ENCODE measurements around the gene SLC16A5. TPM values are rescaled to one million over a fixed set of nuclear protein-coding genes. Genes with fewer than 3 reads are reported as not detected.
A peak's percentile ranks its signal among the peaks of the same experiment; 100 is the strongest.

The SLC16A5 gene
- total and polyA plus RNA-seq, 7 donors, result 1.2 to 10.7 (median 5.6) TPM

DNA sequence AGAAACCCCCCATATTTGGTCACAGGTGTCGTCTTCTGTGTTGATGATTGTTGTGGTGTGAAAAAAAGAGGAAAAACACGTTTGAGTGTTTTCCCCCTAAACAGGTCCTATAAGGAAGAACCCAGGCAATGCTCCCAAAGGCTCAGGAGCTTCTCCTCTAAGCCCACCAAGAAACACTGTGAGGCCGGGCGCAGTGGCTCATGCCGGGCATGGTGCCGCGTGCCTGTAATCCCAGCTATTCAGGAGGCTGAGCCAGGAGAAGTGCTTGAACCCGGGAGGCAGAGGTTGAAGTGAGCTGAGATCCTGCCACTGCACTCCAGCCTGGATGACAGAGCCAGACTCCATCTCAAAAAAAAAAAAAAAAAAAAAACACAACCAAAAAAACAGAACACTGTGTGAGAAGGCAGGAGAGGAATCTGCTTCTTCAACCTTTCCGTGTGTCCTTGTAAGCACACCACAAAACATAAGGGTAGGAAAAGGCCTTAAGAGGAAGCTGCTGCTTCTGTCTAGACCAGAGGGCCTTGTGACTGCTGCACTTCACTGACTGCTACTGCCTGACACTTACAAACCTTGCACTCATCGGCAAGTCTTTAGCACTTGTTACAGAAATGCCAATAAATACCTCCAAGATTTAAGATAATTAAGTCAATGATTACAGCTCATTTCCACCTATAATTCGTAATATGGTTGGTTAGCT lies 57.2 kb downstream of the SLC16A5 start:
- TF ChIP-seq, protein P1, sequence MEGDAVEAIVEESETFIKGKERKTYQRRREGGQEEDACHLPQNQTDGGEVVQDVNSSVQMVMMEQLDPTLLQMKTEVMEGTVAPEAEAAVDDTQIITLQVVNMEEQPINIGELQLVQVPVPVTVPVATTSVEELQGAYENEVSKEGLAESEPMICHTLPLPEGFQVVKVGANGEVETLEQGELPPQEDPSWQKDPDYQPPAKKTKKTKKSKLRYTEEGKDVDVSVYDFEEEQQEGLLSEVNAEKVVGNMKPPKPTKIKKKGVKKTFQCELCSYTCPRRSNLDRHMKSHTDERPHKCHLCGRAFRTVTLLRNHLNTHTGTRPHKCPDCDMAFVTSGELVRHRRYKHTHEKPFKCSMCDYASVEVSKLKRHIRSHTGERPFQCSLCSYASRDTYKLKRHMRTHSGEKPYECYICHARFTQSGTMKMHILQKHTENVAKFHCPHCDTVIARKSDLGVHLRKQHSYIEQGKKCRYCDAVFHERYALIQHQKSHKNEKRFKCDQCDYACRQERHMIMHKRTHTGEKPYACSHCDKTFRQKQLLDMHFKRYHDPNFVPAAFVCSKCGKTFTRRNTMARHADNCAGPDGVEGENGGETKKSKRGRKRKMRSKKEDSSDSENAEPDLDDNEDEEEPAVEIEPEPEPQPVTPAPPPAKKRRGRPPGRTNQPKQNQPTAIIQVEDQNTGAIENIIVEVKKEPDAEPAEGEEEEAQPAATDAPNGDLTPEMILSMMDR (IDR thresholded peaks at IDR 0.05), result no peak
- WGBS, 3 donors, result 86 to 90% (median 89%) methylated on average over 11 of the region's 11 CpGs
- Histone ChIP-seq H3K27me3 (ENCODE audit: insufficient read depth in 3 of 3, low read length in 2 of 3) (no peaks in the 10 kb centered on the region), H3K9me3 (no peaks in the 10 kb centered on the region), H3K4me1 (no peaks in the 10 kb centered on the region), H3K27ac (no peak overlapping the region), H3K36me3 (ENCODE audit: insufficient read depth in 1 of 2, low read depth in 1 of 2) (peaks cover 8 to 77% of the 10 kb centered on the region in 2 donors), H3K4me3 (no peak overlapping the region)
- intact Hi-C loops (cut with DNase I), result no loop called here
- ATAC-seq (no peak), DNase-seq (peak in 1 of 2 donors; percentile 20)

DNA sequence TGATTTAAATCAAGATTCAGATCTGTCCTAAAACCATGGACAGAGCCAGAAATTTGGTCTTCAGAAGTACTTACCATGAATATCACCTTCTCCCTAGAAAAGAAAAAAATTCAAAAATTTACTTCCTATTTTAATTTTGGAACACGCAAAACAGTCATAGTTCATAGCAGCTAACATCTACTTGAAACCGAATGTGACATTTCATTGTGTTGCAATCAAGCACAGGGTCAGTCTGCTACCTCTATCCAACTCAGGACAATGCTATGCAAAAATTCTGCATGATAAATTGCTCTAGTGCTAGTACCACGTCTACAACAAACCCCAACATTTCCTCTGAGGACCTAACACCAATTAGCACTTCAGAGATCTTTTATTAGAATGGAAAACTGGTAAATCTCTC lies 58.8 kb downstream of the SLC16A5 start:
- DNase-seq (no peak), ATAC-seq (peak in 1 of 4 donors; percentile 56)
- 77 to 89% (median 84%) methylated on average over 3 of the region's 3 CpGs for WGBS, 3 donors
- no peaks in the 10 kb centered on the region for H3K4me1 ChIP-seq
- intact Hi-C loops (cut with DNase I), result no loop called here
- H3K27ac ChIP-seq, result no peak overlapping the region
- H3K27me3 ChIP-seq (ENCODE audit: insufficient read depth in 3 of 3, low read length in 2 of 3), result no peaks in the 10 kb centered on the region
- no peaks in the 10 kb centered on the region for H3K9me3 ChIP-seq
- H3K4me3 ChIP-seq, result no peak overlapping the region
- peaks cover 8 to 63% of the 10 kb centered on the region in 2 donors for H3K36me3 ChIP-seq (ENCODE audit: insufficient read depth in 1 of 2, low read depth in 1 of 2)
- TF ChIP-seq, protein P1 (IDR thresholded peaks at IDR 0.05), result no peak

DNA sequence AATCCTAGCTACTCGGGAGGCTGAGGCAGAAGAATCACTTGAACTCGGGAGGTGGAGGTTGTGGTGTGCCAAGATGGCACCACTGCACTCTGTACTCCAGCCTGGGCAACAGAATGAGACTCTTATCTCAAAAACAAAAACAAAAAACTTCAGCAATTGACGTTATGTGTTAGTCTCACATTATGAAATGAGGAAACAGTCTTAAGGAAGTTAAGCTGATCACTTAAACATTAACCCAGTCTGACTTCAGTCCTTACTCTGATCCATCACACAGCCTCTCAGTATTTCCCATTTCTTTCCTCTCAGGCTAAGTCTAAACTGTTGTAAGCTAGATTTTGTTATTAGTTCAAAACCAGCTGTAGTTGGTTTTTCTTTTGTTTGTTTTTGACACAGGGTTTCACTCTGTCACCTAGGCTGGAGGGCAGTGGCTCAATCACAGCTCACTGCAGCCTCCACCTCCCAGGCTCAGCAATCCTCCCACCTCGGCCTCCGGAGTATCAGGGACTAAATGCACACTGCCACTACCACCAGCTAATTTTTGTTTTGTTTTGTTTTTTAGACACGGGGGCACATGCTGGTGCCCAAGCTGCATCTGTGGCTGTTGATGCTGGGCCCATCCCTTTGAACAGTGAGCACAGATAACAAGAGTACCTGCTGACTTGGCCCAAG lies 60.3 kb downstream of the SLC16A5 start:
- peaks cover 6 to 55% of the 10 kb centered on the region in 2 donors for H3K36me3 ChIP-seq (ENCODE audit: insufficient read depth in 1 of 2, low read depth in 1 of 2)
- no peak overlapping the region for H3K4me3 ChIP-seq
- DNase-seq, result peak in 1 of 2 donors; percentile 17
- 71 to 80% (median 73%) methylated on average over 6 of the region's 6 CpGs for WGBS, 3 donors
- no peak for ATAC-seq
- TF ChIP-seq, protein P1 (IDR thresholded peaks at IDR 0.05), result no peak
- H3K27me3 ChIP-seq (ENCODE audit: insufficient read depth in 3 of 3, low read length in 2 of 3), result no peaks in the 10 kb centered on the region
- H3K27ac ChIP-seq, result no peak overlapping the region
- intact Hi-C loops (cut with DNase I), result no loop called here
- no peaks in the 10 kb centered on the region for H3K9me3 ChIP-seq
- peaks cover 8% of the 10 kb centered on the region for H3K4me1 ChIP-seq

DNA sequence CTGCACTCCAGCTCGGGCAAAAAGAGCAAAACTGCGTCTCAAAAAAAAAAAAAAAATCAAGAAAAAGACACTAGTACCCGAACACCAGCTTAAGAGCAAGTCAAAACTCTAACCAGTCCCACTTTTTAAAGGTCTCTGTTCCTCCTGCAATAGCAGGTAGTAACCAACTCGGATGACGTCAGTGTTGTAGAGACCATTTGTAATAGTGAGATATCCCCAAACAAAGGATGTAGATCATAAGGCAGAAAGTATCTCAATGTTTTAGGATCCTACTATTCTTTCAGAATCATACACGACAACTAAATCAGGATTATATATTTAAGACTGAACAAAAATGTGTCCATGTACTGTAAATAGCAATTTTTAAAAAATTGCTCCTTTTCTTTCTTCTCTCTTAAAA lies 64.2 kb downstream of the SLC16A5 start:
- intact Hi-C loops (cut with DNase I), result no loop called here
- ATAC-seq (no peak), DNase-seq (no peak)
- Histone ChIP-seq H3K4me1 (peaks cover 22% of the 10 kb centered on the region), H3K4me3 (peak overlapping the region; percentile 82), H3K36me3 (ENCODE audit: insufficient read depth in 1 of 2, low read depth in 1 of 2) (peaks cover 4 to 18% of the 10 kb centered on the region in 2 donors), H3K9me3 (no peaks in the 10 kb centered on the region), H3K27ac (no peak overlapping the region), H3K27me3 (ENCODE audit: insufficient read depth in 3 of 3, low read length in 2 of 3) (no peaks in the 10 kb centered on the region)
- TF ChIP-seq, protein P1 (IDR thresholded peaks at IDR 0.05), result no peak
- 94 to 97% (median 95%) methylated on average over 6 of the region's 6 CpGs for WGBS, 3 donors
